22Rv1 (cell line): Measurements from ENCODE around the gene GOLGA8J.
"Not testable (repeated sequence)": the region's sequence is repeated elsewhere in the genome, so short reads cannot be mapped to it uniquely, and the experiment has no call there.

ENCODE experiments used
- H3K27ac ChIP-seq: fragments of 450-650 bp; 2 replicates; pipeline ENCODE4 v1.5.1; 2017
- CTCF ChIP-seq: fragments of 450-650 bp; IDR thresholded peaks from 2 replicates; pipeline ENCODE4 v1.5.1; 2017; ENCODE audit warnings: mild to moderate bottlenecking
- ZFX ChIP-seq: fragments of 450-650 bp; IDR thresholded peaks from 2 replicates; pipeline ENCODE4 v1.6.1; 2017; ENCODE audit warnings: antibody characterized with exemption, borderline replicate concordance

Gene GOLGA8J

DNA sequence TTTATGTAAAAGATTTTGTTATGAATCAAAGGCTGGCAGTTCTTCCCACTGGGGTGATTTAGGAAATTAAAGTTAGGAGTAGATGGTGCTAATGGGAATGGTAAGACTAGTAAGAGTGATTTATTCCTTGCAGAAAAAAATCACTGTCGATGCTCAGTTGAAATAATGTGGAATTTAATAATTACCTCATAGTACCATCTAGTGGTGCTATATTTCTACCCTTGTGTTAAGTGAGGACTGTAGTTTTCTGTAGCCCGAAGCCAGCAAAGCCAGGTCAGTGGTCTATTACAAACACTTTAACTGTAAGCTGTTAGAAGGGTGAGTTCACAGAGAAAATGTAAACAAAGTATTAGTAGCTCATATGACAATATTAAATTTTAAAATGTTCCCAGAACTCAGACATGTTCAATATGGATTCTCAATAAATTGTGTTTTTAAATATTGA, 39.5 kb upstream of the GOLGA8J start:
- no peak overlapping the region for H3K27ac ChIP-seq
- TF ChIP-seq CTCF: peak; percentile 22; the same call in 1 of the 2 replicates
- TF ChIP-seq ZFX: no peak

GRCh38 chr15:30044377-30044776, 38.4 kb upstream of the GOLGA8J start:
- no peak overlapping the region for H3K27ac ChIP-seq
- TF ChIP-seq CTCF (no peak), ZFX (no peak)

- not testable (repeated sequence) for H3K27ac ChIP-seq
Observed at GRCh38 chr15:30044826-30045225, 37.9 kb upstream of the GOLGA8J start.

GRCh38 chr15:30045248-30046041, 37.3 kb upstream of the GOLGA8J start:
- TF ChIP-seq CTCF: peak; percentile 21; the same call in 1 of the 2 replicates
- H3K27ac ChIP-seq: not testable (repeated sequence)

- H3K27ac ChIP-seq: no peak overlapping the region
- TF ChIP-seq ZFX (no peak), CTCF (no peak)
Observed at GRCh38 chr15:30046430-30046829, 36.3 kb upstream of the GOLGA8J start.

GRCh38 chr15:30055604-30056003, 27.2 kb upstream of the GOLGA8J start:
- TF ChIP-seq ZFX (no peak), CTCF (no peak)

DNA sequence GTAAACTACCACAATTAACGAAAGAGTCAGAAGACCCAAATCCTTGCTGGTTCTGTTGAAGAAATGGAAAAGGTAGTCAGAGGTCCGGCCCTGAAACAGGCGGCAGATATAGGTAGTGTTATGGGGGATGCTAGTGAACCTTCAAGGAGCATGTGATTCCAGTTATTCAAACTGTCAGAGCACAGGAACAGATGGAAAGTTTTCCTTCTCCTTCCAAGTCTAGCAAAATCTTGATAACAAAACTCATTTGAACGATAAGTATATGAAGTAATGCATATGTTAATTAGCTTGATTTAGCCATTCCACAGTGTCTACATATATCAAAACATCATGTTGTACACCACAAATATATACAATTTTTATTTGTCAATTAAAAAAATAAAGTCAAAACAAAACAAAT, 26.6 kb upstream of the GOLGA8J start:
- TF ChIP-seq ZFX (no peak), CTCF (no peak)
- H3K27ac ChIP-seq: no peak overlapping the region

More at GRCh38 chr15:30055604-30056003, 27.2 kb upstream of the GOLGA8J start:
- H3K27ac ChIP-seq: no peak overlapping the region
